Amygdala (tissue), 56 donors: ENCODE results near the gene GRIN2C.
"Not testable (repeated sequence)": the region's sequence is repeated elsewhere in the genome, so short reads cannot be mapped to it uniquely, and the experiment has no call there.

ENCODE experiments used
- DNase-seq, 56 donors: peaks; one replicate each; lab custom pipeline; 2025; lab: John Stamatoyannopoulos, UW

GRIN2C gene

DNA sequence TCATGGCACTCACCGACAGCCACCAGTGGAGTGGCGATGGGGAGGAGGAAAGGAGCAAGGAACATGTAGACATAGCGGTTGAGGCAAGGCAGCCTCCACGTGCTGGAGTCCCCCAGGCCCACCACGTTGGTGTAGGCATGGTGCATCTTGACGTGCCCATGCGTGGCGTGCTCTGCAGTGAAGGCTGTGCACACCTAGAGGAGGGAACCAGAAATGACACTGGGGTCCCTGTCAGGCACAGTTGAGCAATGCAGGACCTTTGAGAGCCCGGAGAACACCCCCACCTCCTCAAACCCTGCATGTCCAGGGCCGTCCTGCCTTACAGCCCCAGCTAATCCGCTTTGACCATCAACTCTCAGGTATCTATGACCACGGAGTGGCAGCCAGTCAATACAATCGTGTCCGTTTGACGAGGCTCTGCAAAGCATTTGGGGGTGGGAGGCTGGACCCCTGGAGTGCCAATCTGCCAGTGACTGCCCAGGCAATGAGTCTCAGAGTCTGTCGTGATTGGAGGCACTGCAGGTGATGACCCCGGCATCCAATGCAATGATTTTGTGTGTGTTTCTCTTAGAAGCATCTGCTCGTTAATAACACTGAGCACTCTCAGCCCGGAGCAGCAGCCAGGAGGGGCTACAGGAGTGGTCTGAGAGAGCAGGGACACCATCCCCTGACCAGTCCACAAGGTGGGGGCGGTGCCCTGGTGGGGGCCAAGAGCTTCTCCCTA, 23.0 kb upstream of the GRIN2C start:
- no peak for DNase-seq

DNA sequence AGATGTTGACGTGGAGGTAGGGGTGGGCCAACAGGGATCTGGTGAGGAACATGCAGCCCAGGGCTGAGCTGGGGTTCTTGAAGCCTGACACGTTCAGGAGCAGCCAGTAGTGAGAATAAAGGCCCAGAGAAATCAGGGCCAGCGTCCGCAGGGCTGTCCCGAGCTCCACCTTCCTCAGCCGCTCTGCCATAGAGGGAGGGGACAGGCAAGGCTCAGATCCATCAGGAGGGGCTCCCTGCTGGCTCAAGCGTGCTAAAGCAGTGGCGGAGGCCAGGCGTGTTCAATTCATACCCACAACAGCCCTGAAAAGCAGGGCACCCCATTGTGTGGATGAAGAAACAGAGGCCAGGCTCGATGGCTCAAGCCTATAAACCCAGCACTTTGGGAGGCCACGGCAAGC, 21.4 kb upstream of the GRIN2C start:
- no peak for DNase-seq

- no peak for DNase-seq
These were observed 19.6 kb upstream of the GRIN2C start for GRCh38 chr17:74879308-74879707.

- no peak for DNase-seq
These were observed 19.0 kb upstream of the GRIN2C start for GRCh38 chr17:74878658-74879057.

GRCh38 chr17:74877592-74878548, 18.2 kb upstream of the GRIN2C start:
- DNase-seq = no peak

DNA sequence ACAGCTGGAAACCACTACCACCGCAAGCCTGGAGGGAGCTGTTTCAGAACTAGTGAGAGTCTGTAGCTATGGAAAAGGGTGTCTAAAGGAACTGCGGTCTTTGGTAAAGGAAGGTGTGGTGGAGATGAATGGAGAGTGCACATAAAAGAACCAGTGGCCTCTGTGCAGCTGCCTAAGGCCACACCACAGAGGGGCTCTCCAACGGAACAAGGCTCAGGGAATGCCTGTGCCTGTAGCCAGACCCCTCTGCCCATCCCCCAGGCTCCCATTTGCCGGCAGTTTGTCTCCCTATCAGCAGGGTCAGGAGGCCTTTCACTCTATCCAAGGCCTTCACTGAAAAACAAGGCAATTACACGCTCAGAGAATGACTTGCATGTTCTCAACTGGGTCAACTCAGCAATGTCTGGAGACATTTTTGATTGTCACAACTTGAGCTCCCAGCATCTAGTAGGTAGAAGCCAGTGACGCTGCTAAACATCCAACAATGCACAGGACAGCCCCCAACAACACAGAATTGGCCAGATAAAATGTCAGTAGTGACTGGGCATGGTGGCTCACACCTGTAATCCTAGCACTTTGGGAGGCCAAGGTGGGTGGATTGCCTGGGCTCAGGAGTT, 16.4 kb upstream of the GRIN2C start:
- no peak for DNase-seq

- DNase-seq = no peak
These were observed 15.7 kb upstream of the GRIN2C start for GRCh38 chr17:74875155-74875976.

DNA sequence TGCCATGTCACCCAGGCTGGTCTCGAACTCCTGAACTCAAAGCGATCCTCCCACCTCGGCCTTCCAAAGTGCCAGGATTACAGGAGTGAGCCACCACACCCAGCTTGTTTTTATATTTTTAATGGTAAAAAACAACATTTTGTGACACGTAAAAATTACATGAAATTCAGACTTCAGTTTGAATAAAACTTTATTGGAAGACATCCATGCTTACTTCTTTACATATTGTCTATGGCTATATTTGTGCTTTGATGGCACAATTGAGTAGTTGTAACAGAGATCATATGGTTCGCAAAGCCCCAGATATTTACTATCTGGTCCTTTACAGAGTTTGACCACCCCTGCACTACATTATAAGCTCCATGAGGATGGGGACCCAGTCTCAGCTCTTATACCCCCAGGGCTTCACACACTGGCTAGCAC, 14.9 kb upstream of the GRIN2C start:
- DNase-seq = no peak

GRCh38 chr17:74873874-74874614, 14.4 kb upstream of the GRIN2C start:
- DNase-seq = no peak

DNA sequence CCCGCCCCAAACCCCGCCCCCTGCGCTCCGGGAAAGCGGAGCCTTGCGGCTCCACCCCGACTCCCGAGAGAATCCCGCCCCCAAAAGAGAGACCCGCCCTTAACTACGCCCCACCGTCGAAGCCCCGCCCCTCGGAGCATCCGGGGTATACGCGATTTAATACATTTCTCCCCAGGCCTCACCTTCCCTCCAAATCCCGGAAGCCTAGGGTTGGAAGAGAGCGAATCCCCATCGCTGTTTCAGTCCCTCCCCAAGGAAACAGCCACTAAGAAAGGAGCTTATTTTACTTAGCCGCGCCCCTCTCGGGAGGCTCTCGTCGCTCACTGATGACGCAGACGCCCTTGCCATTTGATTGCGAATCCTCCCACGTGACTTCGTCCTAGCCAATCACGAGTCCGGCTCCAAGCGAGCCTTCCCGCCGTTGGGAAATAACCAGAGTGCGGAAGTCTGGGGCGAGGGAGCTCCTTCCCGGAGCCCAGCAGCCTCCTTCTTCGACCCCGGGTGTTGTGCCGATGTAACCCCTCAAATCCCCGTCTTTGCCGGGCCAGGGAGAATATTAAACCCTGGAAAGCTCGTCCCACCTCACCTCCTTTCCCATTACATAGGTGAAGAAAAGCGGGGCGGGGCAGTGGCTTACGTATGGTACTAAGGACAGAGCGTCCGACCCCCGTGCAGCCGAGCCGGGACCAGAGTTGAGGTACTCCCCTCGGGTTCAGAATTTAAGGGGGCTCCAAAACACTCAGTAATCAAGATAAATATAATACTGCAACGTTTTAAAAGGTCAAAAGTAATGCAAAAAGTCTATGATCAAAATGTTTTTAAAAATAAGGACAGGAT, 13.6 kb upstream of the GRIN2C start:
- peak; percentile 91 to 100 (median 99) for DNase-seq

DNA sequence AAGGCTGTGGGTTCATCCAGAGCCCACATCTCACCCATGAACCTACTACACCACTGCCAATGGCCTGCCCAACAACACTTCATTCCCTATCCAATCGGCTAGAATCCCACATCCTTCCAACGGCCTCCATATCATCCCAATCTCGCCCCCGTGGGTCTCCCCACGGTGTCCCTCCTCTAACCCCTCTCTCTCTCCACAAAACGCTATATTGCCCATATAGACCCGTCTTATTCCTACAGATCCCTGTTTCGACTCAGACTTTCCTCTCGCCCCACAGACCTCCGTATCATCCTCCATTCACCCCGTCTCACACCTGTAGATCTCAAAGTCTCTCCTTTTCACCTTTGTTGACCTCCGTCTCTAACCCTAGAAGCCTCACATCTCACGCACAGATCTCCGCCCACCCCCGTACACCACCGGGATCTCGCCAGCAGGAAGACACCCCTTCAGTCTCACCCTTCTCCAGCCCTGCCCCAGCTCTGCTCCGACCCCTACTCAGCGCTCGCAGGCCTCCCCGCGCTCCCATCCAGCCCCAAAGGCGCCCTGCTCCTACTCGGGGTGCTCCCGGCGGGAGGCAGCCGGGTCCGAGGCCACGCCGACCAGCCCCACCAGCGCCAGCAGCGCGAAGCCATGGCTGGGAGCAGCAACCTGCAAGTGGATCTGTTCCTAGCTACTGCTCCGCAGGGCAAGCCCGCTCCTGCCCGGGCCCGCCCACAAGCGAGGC, 12.8 kb upstream of the GRIN2C start, which contains the start of gene FDXR:
TSS of gene FDXR (minus strand) at position 682 of the 724 bp plus-strand sequence. CDS start at position 632, 50 bp downstream.
- no peak for DNase-seq

DNA sequence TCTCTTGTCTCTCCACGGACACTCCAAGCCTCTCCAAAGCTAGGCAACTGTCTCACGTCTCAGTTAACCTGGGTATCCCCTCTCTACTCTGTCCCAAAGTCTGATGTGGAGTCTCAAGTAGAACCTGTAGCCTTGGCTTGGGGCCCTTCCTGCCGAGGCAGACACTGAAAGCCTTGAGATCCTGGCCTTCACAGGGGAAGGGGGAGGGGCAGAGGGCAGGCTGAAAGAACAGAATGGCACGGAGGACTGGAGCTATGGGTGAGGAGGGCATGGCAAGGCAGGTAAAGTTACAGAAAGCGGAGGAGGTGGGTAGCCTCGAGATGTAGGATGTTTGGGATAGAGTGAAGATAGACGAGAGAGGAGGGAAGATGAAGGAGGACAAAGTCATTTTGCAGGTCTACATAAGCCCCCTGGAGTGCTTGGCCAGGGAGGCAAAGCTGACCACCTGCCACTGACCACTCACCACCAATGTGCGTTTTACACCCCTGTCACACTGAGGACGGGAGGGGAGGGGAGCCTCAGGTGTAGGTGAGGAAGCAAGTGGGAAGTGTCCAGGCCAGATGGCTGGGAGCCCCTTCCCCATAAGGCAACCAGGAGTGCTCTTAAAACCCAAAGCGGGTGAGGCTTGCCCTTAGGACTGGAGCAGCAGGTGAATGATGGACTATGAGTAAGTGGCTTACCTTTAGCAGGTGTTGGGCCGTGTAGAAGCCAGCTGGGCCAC, 11.8 kb upstream of the GRIN2C start:
- no peak for DNase-seq

- DNase-seq = no peak
These were observed 10.8 kb upstream of the GRIN2C start for GRCh38 chr17:74870512-74870911.

DNA sequence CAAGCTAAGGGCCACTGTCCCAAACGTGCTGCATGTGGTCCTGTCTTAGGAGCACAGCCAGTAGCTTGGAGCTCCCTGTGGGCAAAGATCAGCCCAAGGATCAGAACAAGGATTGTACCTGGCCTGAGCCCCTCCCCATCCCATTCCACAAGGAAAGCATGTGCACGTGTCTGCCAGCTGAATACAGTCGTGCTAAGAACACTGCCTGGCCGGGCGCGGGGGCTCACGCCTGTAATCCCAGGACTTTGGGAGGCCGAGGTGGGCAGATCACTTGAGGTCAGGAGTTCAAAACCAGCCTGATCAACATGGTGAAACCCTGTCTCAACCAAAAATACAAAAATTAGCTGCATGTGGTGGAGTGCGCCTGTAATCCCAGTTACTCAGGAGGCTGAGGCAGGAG, 10.3 kb upstream of the GRIN2C start:
- DNase-seq = not testable (repeated sequence)

DNA sequence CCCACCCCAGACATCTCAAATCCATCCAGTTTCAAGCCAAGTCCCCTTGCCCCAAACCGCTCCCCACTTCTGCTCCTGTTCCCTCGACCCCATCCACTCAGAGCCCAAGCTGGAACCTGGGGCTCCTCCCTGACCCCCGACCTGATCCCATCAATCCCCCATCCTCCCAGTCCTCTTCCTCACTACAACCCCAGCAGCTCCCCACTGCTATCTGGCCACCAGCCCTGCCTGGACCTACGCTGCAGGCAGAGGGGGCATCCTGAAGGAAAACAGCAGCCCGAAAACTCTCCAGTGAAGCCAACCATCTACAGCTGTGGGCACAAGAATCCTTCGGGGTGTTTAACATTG, 9.2 kb upstream of the GRIN2C start:
- no peak for DNase-seq

DNA sequence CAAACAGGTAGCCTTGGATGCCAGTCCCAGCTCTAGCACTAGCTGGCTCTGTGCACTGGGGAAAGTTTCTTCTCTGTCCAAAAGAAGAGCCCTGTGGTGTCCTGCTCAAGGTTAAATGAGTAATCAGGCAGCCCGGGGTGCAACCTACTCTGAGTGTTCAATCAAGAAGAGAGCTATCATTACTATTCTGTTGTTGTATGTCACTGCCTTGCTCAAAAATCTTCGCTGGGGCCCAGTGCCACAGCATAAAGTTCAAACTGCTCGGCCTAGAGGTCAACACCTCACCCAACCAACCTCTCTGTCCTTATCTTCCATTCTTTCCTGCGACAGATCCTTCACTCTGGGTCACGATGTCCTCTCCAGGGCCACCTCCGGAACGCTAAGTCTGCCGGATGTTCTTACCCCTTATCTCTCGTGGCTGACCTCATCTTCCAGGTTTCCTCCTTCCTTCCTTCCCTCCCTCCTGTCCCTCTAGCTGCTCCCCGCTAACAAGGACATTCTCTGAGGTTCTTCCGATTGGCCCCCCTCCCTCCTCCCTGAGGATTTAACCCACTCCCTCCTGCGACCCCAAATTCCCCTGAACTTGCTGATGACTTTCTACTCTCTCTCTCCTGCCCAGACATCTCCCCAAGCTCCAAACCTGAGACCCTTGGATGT, 8.7 kb upstream of the GRIN2C start:
- DNase-seq = no peak
